T-helper 17 cell (primary cell): ENCODE data around the gene WDR31. TPM values are rescaled to one million over a fixed set of nuclear protein-coding genes. Genes with fewer than 3 reads are reported as not detected.
"Not testable (repeated sequence)": the region's sequence is repeated elsewhere in the genome, so short reads cannot be mapped to it uniquely, and the experiment has no call there.

Experiments used
- ATAC-seq: fragments of 150-1000 bp; cut with Tn5 transposase; 2 replicates; pipeline ENCODE4 v1.10.0; 2021; ENCODE audit warnings: mild to moderate bottlenecking, moderate library complexity
- DNase-seq, 3 donors: peaks; one replicate each; pipeline versions ENCODE4 v3.0.0 to v3.0.0-alpha.2; 2020 to 2021
- H3K9me3 ChIP-seq: one replicate; pipeline ENCODE4 v1.7.0; 2013; ENCODE audit warnings: low read length, mild to moderate bottlenecking; ENCODE audit not compliant: control insufficient read depth, poor library complexity, severe bottlenecking
- H3K27ac Mint-ChIP-seq: one replicate; pipeline ENCODE4 v1.8.0; 2022; ENCODE audit warnings: mild to moderate bottlenecking, moderate library complexity, mixed read lengths
- H3K27me3 Mint-ChIP-seq: one replicate; pipeline ENCODE4 v1.8.0; 2022; ENCODE audit warnings: mixed read lengths
- H3K36me3 Mint-ChIP-seq: one replicate; pipeline ENCODE4 v1.8.0; 2022; ENCODE audit warnings: low read depth, mixed read lengths
- H3K4me1 Mint-ChIP-seq: one replicate; pipeline ENCODE4 v1.8.0; 2022; ENCODE audit warnings: mild to moderate bottlenecking, mixed read lengths
- H3K4me3 Mint-ChIP-seq: one replicate; pipeline ENCODE4 v1.8.0; 2022; ENCODE audit warnings: mild to moderate bottlenecking, moderate library complexity, mixed read lengths
- total RNA-seq, 4 donors: library from RNA in 2 of 4; stranded (reverse) in 2 of 4; gene quantifications; one replicate each; pipeline ENCODE4 v1.2.3 and lab custom pipeline; 2022 to 2026

WDR31 gene
- total RNA-seq, 2 donors from 2014 or later: 0.82 to 0.86 TPM

DNA sequence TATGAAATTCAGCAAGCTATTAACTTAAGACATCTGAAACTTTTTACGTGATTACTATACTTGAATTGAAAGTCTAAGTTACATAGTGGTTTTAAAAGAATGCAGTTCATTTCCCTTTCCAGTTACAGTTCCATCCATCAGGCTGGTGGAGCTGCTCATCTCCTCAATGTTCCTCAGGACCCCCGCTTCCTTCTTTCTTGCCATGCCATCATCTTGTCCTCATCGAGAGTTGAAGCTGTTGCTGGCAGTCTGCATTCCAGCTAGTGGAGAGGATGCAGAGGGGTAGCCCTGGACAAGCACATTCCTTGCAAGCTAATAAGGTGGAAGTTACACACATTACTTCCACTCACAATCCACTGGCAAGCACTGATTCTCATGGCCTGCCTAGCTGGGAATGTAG lies 28.1 kb downstream of the WDR31 start:
- H3K4me1 Mint-ChIP-seq: no peaks in the 10 kb centered on the region
- peaks cover 2% of the 10 kb centered on the region for H3K36me3 Mint-ChIP-seq
- no peaks in the 10 kb centered on the region for H3K9me3 ChIP-seq
- H3K27me3 Mint-ChIP-seq: peaks cover 7% of the 10 kb centered on the region
- no peak overlapping the region for H3K27ac Mint-ChIP-seq
- no peak overlapping the region for H3K4me3 Mint-ChIP-seq
- ATAC-seq: no peak
- no peak for DNase-seq

DNA sequence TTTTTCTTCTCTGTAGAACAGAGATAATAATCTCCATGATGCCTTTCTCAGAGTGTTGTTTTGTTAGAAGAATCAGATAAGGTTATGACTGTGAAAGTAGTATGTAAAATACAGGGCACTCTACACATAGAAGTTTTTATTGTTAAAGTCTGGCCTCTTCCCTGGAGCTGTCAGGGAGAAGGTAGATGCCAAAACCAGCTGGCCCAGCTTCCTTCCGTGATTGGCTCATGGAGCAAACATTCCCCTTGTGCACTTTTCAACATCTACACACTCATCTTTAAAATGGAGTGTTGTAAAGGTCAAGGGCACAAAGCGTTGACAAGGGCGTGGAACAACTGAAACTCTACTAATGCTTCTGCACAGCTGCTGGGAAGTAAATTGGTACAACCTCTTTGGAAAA lies 29.5 kb downstream of the WDR31 start:
- DNase-seq (no peak), ATAC-seq (no peak)
- no peaks in the 10 kb centered on the region for H3K9me3 ChIP-seq
- Mint-ChIP-seq H3K4me1 (no peaks in the 10 kb centered on the region), H3K27ac (no peak overlapping the region), H3K36me3 (no peaks in the 10 kb centered on the region), H3K4me3 (no peak overlapping the region), H3K27me3 (peaks cover 4% of the 10 kb centered on the region)

DNA sequence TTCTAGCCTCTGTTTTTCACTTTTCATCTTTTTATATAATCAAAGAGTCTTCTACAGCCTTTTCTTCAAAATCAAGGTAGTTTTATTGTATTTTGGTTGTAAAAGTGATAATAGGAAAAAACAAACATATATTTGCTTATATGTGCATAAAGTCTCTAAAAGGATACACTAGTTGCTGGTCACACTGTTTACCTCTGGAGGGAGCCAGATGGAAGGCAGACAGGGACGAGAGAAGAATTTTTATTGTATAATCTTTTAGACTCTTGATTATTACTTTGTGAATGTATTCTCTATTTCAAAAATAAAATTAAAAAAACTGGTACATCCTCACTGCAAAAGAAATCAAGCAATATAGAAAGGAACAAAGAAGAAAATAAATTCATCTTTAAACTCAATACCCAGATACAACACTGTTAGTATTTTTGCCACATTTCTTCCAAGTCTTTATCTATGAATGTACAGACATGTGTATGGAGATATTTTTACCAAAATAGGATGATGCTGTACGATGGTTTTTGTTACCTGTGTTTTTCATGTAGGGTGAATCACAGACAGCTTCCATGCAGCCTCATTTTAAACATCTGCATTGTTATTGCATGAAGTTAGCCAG lies 30.8 kb downstream of the WDR31 start:
- H3K27ac Mint-ChIP-seq: no peak overlapping the region
- DNase-seq (no peak), ATAC-seq (no peak)
- H3K4me1 Mint-ChIP-seq: no peaks in the 10 kb centered on the region
- H3K9me3 ChIP-seq: no peaks in the 10 kb centered on the region
- no peak overlapping the region for H3K4me3 Mint-ChIP-seq
- H3K36me3 Mint-ChIP-seq: no peaks in the 10 kb centered on the region
- peaks cover 4% of the 10 kb centered on the region for H3K27me3 Mint-ChIP-seq

DNA sequence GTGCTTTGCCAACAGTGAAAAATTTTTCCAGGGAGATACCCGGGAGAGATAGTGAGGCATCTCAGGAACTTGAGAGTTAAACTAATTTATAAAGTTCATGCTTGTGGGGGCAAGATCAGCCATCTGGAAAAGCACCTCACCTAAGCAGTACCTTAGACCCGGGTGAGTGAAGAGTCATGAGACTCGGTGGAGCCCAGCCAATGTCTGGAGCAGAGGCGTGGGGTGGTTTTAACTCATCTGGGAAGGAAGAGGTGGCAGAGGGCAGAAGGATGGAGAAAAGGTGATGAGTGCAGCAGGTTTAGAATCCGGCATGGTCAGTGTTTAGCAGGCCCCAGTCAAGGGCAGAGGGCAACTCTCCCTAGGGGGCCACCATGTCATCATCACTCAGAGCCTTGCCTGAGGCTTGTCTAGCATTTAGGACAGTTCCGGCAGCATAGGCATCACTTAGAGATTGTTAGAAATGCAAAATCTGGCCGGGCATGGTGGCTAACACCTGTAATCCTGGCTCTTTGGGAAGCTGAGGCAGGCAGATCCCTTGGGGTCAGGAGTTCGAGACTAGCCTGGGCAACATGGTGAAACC lies 32.6 kb downstream of the WDR31 start:
- H3K4me3 Mint-ChIP-seq: no peak overlapping the region
- H3K36me3 Mint-ChIP-seq: peaks cover 2% of the 10 kb centered on the region
- H3K9me3 ChIP-seq: no peaks in the 10 kb centered on the region
- peaks cover 15% of the 10 kb centered on the region for H3K27me3 Mint-ChIP-seq
- no peak for ATAC-seq
- no peak overlapping the region for H3K27ac Mint-ChIP-seq
- H3K4me1 Mint-ChIP-seq: no peaks in the 10 kb centered on the region
- DNase-seq: no peak

DNA sequence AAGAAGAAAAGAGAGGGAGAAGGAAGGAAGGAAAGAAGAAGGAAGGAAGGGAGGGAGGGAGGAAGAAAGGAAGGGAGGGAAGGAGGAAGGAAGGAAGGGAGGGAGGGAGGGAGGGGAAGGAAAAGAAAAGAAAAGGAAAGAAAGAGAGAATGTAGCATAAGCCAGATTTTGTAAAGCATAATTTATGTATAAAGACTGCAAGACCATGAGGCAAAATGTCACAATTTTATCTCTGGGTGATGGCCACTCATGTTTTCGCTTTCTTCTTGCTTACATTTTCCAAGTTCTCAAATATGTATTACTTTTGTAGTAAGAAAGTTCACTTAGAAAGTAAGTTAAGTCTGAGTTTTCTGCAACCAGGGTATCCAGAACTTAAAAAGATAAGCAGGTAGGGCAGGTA lies 33.5 kb downstream of the WDR31 start:
- Mint-ChIP-seq H3K27ac (no peak overlapping the region), H3K4me1 (no peaks in the 10 kb centered on the region), H3K4me3 (no peak overlapping the region), H3K36me3 (peaks cover 2% of the 10 kb centered on the region), H3K27me3 (peaks cover 23% of the 10 kb centered on the region)
- no peaks in the 10 kb centered on the region for H3K9me3 ChIP-seq
- ATAC-seq (no peak), DNase-seq (no peak)

DNA sequence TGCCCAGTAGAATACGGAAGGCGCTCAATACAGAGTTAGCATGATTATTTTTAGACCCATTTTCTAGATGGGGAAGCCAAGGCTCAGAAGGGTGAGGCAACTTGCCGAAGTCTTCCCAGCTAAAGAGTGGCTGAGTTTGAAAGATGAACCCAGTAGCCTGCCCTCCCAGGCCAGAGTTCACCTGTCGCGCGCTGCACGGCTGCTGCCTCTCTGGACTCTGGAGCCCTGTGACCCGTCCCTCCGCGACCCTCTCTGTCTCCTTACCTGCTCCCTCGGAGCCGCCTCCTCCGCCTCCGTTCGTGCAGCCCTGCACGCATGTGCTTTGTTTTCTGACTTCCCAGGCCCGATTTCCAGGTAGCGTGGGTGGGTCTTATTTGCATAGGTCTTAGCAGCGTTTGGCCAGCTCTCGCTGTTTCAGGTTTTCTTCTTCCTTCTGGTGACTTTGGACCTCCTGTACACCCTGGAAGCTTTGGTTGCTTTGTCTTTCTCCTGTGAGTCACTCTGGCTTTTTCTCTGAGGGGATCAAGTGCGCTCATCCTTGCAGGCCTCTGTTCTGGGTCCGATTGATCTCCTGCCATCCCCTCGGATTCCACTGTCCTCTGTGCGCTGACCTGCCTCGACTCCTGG lies 37.2 kb downstream of the WDR31 start, which contains the start of gene RNF183:
Gene RNF183 (minus strand): TSS at position 585 of the 627 bp plus-strand sequence. CDS start 5,192 bp downstream, outside the sequence.
- H3K4me1 Mint-ChIP-seq: peaks cover 5% of the 10 kb centered on the region
- H3K9me3 ChIP-seq: no peaks in the 10 kb centered on the region
- no peak within 1 kb of the TSS for H3K4me3 Mint-ChIP-seq
- H3K36me3 Mint-ChIP-seq: peaks cover 2% of the 10 kb centered on the region
- H3K27me3 Mint-ChIP-seq: peaks cover 43% of the 10 kb centered on the region
- no peak for DNase-seq
- no peak for ATAC-seq
- H3K27ac Mint-ChIP-seq: no peak within 1 kb of the TSS

DNA sequence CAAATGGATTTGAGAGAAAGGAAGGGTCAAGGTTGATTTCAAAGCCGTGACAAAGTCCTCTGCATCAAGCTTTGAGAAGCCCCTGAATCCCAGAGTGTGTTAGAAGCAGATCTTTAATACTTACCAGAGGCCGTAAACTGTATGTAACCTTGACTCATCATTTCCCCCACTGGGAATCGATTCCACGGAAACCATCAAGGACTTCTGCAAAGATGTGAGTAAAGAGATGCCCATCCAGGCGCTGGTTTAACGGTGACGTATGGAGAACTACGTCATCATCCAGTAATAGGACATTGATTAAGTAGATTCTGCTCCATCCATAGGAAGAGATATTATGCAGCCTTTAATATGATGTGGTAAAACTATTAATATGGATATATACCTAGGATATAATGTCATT lies 38.5 kb downstream of the WDR31 start:
- no peaks in the 10 kb centered on the region for H3K9me3 ChIP-seq
- Mint-ChIP-seq H3K4me1 (peaks cover 5% of the 10 kb centered on the region), H3K27me3 (peaks cover 43% of the 10 kb centered on the region), H3K36me3 (peaks cover 2% of the 10 kb centered on the region), H3K27ac (no peak overlapping the region), H3K4me3 (no peak overlapping the region)
- ATAC-seq: no peak
- no peak for DNase-seq

DNA sequence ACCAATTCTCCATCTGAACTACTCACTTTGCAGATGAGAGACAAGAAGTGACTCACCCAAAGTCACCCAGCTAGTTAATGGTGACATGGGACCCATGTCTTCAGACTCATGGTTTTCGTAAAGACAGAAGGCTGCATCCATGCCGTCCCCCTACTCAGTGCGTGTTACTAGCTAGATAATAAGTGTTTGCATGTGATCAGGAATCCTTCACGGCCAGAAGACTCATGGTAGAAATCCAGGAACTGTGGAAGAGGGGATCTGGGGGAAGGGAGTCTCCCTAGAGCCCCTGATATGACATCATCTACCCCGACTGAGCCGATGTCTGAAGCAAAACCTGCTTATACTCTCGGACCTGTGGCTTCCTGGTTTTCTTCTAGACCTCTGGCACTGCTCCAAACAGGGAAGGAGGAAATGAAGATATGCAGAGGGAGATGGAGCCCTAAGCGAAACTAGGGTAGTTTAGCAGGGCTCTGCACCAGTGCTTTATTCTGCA lies 40.2 kb downstream of the WDR31 start:
- Mint-ChIP-seq H3K27ac (no peak overlapping the region), H3K4me3 (no peak overlapping the region), H3K36me3 (peaks cover 2% of the 10 kb centered on the region), H3K4me1 (peaks cover 5% of the 10 kb centered on the region), H3K27me3 (peaks cover 39% of the 10 kb centered on the region)
- DNase-seq (no peak), ATAC-seq (no peak)
- no peaks in the 10 kb centered on the region for H3K9me3 ChIP-seq

DNA sequence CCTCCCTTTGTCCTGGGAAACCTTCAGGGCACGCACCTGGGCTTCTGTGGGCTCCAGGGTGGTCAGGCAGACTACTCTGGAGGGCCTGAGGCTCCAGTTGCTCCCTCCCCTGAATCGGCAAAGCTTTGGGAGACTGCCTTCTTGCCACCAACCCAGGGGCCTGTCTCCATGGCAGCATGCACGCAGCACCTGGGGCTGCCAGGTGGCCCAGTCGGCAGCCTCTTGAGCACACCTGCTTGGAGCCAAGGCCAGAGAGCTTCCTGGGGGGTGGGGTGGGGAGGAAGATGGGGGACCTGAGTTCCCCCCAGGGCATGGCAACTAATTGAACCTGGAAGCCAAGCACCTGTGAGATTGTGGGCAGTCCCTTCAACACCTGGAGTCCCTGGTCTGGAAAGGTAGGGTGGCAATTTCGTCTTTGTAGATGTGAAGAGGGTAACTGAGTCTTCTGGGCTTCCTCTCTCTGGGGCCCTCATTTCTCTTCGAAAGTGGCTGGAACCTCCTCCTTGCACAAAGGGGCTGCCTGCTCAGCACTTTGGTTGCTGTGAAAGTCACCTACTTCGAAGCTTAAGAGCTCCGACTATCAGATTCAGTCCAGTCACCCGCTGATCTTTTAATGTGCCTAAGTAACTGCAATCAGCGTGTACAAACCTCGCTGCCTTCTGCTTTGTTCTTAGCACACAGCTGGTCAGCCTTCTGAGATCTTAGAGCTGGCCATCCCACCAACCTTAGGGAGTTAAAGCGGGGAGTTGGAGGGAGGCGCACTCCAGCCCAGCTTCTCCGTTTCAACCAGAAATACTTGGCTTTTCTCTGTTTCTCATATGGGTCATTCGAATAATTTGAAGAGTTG lies 40.9 kb downstream of the WDR31 start:
- no peak for ATAC-seq

DNA sequence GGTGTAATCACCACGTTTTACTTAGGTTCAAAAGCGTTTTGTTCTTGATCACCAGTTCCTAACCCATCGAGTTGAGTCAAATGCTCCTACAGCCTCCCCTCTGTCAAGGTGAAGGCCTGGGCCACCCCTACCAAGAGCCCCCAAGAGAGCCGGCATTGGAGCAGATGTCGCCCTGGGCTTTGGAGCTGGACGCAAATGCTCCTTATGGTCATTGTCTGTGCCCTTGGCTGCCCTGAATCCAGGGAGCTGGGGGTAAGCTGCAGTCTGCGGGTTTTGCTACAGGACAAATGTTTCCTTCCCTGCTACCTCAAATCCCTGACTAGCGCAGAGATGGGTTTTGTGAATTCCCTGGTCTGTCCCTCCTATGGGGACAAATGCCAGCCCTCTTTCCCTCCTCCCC lies 41.8 kb downstream of the WDR31 start:
- Mint-ChIP-seq H3K4me1 (peaks cover 5% of the 10 kb centered on the region), H3K4me3 (no peak overlapping the region), H3K27me3 (peaks cover 36% of the 10 kb centered on the region), H3K27ac (no peak overlapping the region), H3K36me3 (peaks cover 2% of the 10 kb centered on the region)
- DNase-seq: no peak
- no peak for ATAC-seq
- no peaks in the 10 kb centered on the region for H3K9me3 ChIP-seq

More for the DNA sequence above, 40.9 kb downstream of the WDR31 start:
- Mint-ChIP-seq H3K27me3 (peaks cover 39% of the 10 kb centered on the region), H3K4me3 (no peak overlapping the region), H3K4me1 (peaks cover 5% of the 10 kb centered on the region), H3K36me3 (peaks cover 2% of the 10 kb centered on the region), H3K27ac (no peak overlapping the region)
- DNase-seq: no peak
- no peaks in the 10 kb centered on the region for H3K9me3 ChIP-seq

DNA sequence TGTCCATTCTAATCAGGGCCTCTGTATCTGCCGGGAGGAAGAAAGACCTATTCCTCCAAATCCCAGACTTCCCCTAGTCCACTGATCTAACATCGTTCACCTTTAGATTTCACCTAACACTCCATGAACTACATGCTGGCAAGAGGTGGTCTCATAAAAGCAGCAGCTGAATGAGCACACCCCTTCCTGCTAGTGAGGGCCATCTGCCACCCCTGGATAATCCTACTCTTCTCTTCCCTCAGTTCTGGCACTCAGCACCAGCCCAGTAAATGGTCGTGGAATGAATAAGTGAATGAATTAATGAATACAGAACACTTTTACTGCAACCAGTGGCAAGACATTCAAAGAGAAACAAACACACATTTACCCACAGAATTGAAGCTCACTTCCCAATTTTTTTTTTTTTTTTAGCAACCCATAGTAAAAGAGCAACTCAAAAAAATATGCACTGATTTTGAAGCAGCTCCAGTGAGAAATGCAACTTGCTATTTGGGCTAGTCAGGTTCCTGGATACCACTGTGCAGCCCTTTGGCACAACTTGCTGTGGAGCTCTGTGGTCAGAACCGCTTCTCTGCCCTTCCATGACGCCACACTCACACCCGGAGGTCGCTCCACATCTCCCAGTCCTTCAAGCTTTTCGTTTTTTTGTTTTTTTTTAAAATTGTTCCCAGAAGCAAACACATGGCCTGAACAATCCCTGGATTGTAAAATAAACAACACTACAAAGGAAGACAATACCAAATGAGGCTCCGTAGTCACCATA lies 43.1 kb downstream of the WDR31 start:
- H3K4me1 Mint-ChIP-seq: peaks cover 5% of the 10 kb centered on the region
- no peak overlapping the region for H3K27ac Mint-ChIP-seq
- DNase-seq (no peak), ATAC-seq (no peak)
- H3K9me3 ChIP-seq: no peaks in the 10 kb centered on the region
- peak overlapping the region; percentile 12 for H3K4me3 Mint-ChIP-seq
- H3K36me3 Mint-ChIP-seq: no peaks in the 10 kb centered on the region
- H3K27me3 Mint-ChIP-seq: peaks cover 23% of the 10 kb centered on the region

DNA sequence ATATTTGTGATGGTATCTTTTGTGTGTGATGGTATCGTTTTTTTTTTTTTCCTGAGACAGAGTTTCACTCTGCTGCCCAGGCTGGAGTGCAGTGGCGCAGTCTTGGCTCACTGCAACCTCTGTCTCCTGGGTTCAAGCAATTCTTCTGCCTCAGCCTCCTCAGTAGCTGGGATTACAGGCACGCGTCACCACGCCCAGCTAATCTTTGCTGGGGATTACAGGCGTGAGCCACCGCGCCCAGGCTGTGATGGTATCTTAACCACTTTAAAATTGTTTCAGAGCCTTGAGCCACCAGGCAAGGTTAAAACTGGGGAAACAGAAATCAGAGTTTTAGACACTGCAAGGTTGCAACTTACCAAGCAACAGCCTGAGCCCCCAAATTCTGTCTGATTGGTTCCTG lies 43.8 kb downstream of the WDR31 start:
- peaks cover 17% of the 10 kb centered on the region for H3K27me3 Mint-ChIP-seq
- H3K36me3 Mint-ChIP-seq, H3K4me3 Mint-ChIP-seq, DNase-seq, H3K9me3 ChIP-seq, ATAC-seq, H3K4me1 Mint-ChIP-seq, H3K27ac Mint-ChIP-seq: not testable (repeated sequence)
